ENCODE data around the gene SPATA20.

SPATA20 gene

GRCh38 chr17:50603340-50603739, 56.4 kb downstream of the SPATA20 start:
- no peak for ATAC-seq

DNA sequence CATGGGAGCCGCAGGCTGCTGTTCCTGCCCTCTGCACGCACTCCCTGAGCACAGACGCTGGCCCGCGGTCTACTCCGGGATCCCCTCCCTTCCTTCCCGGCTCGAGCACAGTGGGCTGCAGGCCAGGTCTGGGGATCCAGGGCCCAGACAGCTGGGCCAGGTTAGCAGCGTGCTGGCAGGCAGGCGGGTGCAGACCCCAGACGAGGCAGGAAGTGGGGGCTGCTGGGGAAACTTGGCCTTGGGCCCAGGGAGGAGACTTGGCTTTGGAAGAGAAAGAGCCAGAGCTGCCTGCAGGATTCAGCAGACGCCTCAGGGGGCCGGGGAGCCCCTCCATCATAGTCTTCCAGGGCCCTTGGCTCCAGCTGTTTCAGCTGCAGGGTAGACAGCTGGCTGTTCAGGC, 57.5 kb downstream of the SPATA20 start:
- no peak for ATAC-seq

DNA sequence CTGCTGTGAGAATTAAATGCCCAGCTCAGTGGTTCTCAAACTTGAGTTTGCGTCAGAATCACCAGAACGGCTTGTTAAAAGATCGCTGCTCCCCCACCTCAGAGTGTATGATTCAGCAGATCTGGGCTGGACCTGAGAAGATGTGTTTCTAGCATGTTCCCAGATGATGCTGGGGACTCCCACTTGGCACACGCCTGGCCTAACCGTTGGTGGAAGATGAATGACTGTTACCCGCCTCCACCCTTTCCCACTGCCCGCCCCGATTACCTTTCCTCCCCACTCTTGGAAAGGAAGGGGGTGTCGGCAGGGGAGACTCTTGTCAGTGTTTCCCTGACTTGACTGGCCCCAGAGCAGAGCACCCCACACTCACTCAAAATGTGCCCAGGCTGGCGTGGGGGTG, 58.5 kb downstream of the SPATA20 start:
- ATAC-seq: no peak

All from activated CD4-positive, CD25-positive, alpha-beta regulatory T cell treated with anti-CD3 and anti-CD28 coated beads, Interleukin-2, amount 50 U/mL, for 24 hours (primary cell).